ENCODE measurements around the gene ZNF19. TPM values are rescaled to one million over a fixed set of nuclear protein-coding genes. Genes with fewer than 3 reads are reported as not detected.

ZNF19 gene
- total RNA-seq (2014; rRNA removed; shearing (Covaris generic)): 2.0 and 5.3 TPM in 2 replicates

DNA sequence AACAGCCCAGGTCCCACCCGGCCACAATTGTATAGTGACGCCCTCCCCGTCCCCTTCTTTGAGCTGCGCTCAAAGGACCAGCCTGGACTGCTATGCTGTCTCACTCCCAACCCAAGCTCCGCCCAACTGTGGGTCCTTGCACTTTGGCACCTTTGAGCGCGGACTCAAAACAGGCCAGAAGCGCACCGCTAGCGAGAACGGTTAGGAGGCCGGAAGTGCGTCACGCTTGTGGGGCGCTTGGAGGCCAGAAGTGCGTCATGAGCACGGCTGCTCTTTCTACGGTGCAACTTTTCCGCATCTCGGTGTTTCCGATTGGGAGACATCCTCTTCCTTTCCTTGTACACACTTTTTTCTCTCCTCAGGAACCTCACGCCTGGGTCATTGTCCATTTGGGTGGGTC lies at the start of gene ZNF19:
Gene ZNF19, minus strand, starts transcription at position 203 of the 400 bp plus-strand sequence. CDS start 7,210 bp downstream, outside the sequence.
- DNase-seq (ENCODE audit: low read depth): no peak

DNA sequence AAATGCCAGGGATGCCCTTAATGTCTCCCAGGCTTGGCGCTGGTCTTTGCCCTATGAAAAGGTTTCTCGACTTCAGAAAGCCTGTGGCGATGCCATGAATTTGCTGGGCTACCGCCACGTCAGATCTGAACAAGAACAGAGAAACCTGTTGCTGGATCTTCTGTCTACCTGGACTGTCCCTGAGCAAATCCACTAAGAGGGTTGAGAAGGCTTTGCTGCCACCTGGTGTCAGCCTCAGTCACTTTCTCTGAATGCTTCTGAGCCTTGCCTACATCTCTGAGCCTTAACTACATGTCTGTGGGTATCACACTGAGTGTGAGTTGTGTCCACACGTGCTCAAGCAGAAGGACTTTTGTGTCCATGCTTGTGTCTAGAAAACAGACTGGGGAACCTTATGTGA lies 48.5 kb upstream of the ZNF19 start:
- DNase-seq (ENCODE audit: low read depth): peak; percentile 56

DNA sequence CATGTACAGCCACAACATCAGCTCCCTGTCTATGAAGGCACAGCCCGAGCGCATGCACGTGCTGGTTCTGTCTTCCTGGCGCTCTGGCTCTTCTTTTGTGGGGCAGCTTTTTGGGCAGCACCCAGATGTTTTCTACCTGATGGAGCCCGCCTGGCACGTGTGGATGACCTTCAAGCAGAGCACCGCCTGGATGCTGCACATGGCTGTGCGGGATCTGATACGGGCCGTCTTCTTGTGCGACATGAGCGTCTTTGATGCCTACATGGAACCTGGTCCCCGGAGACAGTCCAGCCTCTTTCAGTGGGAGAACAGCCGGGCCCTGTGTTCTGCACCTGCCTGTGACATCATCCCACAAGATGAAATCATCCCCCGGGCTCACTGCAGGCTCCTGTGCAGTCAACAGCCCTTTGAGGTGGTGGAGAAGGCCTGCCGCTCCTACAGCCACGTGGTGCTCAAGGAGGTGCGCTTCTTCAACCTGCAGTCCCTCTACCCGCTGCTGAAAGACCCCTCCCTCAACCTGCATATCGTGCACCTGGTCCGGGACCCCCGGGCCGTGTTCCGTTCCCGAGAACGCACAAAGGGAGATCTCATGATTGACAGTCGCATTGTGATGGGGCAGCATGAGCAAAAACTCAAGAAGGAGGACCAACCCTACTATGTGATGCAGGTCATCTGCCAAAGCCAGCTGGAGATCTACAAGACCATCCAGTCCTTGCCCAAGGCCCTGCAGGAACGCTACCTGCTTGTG lies 47.8 kb upstream of the ZNF19 start:
- DNase-seq (ENCODE audit: low read depth): no peak

DNA sequence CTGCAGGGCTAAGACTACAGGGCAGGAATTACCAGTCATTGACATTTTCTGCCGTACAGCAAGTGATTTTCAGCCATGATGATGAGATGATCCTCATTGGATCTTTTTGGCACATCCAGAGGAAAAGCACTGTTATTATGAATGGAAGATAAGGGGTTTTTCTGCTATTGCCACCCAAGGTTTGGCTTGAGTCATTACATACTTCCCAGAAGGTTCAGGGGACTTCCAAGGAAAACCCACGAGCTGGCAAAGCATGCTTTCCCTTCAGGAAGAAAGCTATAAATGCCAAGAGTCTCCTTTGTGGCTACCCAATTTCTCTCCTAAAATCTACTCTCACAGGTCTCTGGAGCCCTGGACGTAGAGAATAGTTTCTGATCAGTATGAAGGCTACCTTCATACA lies 43.2 kb upstream of the ZNF19 start:
- DNase-seq (ENCODE audit: low read depth): no peak

DNA sequence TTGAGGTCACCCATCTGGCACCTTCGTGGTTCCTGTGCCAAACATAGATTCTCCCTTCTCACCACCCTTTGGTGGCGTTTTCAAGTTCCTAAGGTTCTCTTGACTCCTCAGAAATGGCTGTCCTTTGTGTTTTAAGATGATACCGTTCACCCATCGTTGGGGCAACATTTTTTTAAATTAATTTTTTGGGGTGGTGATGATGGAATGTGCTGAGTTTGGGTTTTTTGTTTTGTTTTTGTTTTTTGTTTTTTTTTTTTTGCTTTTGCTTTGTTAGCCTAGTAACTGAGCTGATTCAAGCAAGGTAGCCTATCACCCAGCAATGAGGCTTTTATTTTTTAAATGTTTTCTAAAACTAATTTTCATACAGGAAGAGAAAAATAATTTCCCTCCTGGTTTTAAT lies 39.7 kb upstream of the ZNF19 start:
- no peak for DNase-seq (ENCODE audit: low read depth)

DNA sequence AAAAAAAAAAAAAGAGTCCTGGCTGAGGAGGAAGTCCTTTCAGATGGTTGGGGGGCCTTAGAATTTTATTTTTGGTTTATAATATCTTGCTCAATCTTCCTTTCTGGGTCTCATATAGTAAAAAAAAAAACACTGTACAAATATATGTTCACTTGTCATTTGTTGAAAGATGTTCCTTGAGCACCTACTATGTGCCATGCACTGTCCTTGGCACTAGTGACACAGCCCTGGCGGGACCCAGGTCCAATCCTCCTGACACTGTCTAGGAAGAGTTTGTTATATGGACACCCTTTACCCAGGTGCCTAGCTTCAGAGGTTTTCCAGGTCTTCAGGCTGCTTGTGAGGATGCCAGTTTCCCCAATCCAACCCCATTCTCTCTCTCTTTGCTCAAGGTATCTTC lies 39.1 kb upstream of the ZNF19 start:
- DNase-seq (ENCODE audit: low read depth): no peak

DNA sequence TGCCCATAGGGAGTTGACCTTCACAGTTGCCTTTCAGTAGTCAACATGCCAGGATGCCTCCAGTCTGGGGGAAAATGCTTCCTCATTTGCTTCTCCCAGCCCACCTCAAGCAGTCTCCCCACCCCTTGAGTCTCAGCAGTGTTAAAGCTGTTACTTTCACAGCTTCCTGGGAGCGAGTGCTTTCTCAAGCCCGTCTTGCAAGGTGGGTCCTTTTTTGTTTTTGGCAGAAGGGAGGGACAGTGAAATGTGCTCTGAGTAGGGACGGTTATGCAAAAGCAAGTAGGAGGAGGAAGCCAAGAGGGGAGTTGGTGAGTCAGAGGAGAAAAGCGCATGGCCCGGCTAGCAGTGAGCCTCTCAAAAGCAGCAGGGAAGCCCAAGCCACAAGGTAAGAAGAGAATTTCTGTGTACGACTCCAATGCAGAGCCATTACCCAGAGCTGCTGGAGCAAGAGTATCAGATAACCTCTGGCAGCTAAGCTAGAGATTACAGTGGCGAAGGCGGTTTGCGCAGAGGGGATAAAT lies 37.0 kb upstream of the ZNF19 start, which contains the start of gene CHST4:
Gene CHST4, plus strand, starts transcription at position 316 of the 521 bp plus-strand sequence. CDS start 10,252 bp downstream, outside the sequence.
- DNase-seq (ENCODE audit: low read depth): peak; percentile 68

DNA sequence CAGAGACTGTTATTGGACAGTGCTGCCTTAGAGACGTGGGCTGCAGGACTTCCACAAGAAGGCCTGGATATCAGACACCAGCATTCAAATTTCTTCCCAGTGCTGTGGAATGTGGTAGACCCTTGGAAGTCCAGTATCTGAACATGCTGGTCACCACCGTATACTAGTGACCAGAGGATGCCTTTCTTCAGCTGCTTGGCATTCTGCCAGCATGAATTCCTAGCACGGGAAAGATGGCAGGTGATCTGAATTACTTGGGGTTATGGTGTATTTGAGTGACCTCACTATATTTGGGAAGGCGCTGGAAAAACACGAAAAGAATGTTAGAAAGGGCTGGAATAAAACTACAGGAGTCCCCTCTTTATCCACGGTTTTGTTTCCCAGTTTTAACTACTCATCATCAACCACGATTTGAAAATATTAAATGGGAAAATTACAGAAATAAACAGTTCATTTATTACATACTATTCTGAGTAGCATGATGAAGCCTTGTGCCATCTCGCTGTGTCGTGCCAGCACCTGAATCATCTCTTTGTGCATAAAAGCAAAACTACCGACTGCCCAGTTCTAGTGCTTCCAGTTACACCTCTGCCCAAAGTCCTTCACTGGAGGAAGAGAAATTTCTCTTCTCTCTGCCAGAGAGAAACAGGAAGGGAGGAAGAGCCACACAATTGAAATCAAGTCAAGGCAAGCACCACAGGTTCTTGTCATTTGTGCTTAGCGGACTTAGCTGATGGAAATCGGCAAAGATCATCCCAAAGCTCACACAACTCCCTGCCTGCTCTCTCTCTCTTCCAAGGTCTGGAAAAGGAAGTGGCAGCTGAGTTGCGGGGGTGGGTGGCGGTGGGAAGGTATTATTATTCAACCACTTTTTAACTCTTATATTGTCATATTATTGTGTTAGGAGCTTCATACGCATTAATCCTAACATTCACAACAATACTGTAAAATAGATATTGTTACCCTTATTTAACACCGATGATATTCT lies 35.7 kb upstream of the ZNF19 start:
- DNase-seq (ENCODE audit: low read depth): no peak

DNA sequence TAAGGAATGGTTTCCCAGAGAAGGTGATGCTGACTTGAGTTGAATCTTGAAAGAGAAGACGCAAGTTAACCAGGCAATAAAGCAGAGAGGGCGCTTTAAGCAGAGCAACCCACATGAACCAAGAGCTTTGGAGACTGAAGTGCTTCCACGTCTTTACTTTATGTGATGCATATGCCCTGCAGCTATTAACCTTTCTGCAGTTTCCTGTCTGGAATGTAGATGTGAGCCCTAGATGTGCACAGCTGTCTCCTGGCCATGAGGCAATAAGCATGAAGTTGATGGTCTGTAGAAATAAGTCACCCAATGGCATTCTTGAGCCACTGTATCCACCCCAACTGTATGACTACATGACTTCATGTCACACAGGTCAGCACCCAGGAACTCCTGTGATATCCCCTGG lies 31.4 kb upstream of the ZNF19 start:
- DNase-seq (ENCODE audit: low read depth): peak; percentile 38

DNA sequence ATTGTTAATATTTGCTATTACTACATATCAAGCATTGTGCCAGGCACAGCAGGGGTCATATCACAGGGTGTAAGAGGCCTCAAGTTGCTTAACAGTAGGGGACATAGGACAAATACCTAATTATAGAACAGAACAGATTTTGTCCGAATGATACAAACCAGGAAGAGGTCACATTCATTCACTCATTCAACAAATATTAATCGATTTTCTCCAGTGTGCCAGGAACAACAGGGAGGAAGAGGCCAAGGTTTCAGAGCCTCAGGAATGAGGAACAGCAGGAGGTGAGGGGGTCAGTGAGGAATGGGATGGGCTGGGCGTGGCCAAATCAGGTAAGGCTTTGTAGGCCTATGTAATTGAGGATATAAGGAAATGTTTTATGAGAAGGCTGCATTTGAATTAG lies 25.9 kb upstream of the ZNF19 start:
- DNase-seq (ENCODE audit: low read depth): no peak

DNA sequence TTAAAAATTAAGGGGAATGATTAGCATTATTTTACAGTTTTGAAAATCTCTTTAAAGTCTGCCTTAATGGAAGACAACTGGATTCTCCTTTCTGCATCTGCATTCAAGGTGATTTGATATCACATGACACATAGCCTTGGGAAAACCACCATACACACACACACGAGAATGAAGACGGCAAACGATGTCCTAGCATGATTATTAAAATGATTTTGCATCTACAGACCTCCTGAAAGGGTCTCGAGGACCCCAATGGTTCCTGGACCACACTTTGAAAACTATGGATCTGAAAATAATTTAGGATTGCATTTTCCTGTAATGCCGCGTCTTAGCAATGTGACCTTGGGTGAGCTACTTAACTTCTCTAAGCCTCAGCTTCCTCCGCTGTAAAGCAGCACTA lies 25.4 kb upstream of the ZNF19 start:
- no peak for DNase-seq (ENCODE audit: low read depth)

DNA sequence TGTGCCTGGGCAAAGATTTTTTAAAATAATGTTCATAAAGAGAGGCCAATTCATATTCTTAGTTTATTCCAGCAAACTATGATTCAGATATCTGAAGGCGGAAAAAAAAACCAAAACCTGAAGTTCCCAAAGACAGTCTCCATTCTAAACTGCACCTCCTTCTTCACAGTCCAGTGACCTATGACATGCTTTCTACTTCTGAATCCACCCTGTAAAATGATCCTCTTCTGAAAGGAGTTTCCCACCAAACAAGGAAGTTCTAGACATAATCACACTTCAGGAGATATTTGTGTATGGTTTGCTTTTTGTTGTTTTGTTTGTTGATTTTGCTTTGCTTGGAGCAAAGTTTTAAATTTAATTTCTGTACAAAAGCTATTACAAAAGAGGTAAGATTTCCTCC lies 24.2 kb upstream of the ZNF19 start:
- DNase-seq (ENCODE audit: low read depth): no peak

DNA sequence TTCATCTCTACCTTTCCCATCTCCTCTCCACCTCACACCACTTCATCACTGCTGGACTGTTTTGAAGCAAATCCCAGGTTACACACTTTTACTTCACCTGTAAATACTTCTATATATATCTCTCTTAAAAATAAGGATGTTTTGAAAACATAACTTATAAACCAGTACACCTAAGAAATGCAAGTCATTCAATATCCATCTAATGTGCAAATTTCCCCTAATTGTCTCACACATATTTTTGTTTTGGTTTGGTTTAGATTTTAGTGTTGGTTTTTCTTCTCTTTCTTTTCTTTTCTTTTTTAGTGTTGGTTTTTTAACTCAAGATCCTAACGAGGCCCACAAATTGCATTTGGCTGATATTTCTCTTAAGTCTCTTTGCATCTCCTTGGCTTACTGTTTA lies 17.9 kb upstream of the ZNF19 start:
- DNase-seq (ENCODE audit: low read depth): no peak

DNA sequence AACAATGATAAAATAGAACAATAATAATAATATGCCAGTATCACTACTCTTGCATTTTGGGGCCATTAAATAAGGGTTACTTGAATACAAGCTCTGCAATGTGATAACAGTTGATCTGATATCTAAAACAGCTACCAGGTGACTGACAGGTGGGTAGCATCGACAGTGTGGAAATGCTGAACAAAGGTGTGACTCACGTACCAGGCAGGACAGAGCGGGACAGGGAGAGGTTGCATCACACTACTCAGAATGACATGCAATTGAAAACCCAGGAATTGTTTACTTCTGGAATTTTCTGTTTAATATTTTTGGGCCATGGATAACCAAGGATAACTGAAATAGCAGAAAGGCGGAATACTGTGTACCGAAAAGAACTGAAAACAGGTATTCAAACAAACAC lies 15.8 kb upstream of the ZNF19 start:
- DNase-seq (ENCODE audit: low read depth): no peak

DNA sequence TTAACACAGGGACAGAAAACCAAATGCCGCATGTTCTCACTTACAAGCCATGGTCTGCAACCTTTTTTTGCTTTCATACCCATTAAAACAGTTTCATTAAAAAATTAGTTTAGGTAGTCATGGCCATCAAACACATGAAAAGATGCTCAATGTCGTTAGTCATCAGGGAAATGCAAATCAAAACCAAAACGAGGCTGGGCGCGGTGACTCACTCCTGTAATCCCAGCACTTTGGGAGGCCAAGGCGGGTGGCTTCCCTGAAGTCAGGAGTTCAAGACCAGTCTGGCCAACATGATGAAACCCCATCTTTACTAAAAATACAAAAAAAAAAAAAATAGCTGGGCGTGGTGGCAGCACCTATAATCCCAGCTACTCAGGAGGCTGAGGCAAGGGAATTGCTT lies 14.9 kb upstream of the ZNF19 start:
- DNase-seq (ENCODE audit: low read depth): peak; percentile 52

DNA sequence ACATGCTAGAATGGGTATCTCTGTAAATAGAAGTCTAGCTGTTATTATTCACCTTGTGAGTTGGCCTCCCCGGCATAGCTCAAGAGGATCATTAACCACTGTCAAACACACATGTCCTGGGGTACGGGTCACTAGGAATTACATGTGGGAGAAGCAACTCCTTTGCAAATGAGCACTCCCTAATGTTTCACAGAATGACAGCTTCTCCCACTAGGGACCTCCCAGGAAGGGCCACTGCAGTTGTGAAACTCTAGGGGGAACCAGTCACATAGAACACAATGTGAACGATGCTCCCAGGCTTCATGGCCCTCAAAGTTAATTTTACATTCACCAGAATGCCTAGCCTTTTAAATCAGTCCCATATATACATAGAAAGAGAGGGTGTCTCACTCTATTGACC lies 12.4 kb upstream of the ZNF19 start:
- no peak for DNase-seq (ENCODE audit: low read depth)

DNA sequence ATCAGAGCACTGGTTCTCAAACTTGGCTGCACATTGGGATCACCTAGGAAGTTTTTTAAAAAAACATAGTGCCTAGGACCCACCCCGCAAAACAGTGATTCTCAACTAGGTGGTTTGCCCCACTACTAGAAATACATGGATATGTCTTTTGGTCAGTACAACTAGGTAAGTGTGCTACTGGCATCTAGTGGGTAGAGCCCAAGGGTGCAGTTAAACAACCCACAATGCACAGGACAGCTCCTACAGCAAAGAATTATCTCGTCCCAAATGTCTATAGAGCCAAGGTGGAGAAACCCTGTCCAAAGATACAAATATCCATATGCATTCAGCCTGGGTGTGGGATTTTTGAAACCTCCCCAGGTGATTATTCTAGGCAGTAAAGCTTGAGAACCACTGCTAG lies 11.8 kb upstream of the ZNF19 start:
- no peak for DNase-seq (ENCODE audit: low read depth)

DNA sequence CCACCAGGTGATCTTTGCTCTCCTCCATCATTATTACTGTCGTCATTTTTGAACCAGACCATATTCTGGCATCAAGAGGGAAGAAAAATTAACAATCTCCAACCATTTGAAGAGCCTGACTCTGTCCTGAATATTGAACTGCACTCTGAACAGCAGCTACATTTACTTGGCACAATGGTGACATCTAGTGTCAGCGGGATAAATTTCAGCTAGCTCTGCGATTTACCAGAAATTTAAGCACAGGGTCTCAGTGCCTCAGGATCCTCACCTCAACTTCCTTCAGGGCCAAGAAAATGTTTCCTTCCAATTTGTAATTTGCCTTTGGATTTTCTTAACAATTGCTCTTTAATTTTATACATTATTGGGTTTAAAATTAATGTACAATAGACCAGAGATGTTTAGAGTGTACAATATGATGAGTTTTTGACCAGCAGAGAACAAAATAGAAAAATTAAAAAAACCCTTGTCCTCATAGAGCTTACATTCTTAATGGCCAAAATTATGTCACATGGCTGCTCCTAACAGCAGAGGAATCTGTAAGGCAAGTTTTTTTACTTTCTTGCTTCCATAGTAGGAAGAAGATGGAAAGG lies 10.7 kb upstream of the ZNF19 start:
- DNase-seq (ENCODE audit: low read depth): peak; percentile 58

DNA sequence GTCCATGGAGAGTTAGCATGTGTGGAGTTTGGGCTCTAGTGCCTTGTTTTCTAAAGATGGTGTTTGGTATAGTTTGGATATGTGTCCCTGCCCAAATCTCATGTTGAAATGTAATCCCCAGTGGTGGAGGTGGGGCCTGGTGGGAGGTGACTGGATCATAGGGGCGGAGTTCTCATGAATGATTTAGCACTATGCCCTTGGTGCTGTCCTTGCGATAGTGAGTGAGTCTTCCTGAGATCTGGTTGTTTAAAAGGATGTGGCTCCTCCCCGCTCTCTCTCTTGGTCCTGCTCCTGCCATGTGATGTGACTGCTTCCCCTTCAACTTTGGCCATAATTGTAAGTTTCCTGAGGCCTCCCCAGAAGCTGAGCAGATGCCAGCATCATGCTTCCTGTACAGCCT lies 8.9 kb upstream of the ZNF19 start:
- no peak for DNase-seq (ENCODE audit: low read depth)

DNA sequence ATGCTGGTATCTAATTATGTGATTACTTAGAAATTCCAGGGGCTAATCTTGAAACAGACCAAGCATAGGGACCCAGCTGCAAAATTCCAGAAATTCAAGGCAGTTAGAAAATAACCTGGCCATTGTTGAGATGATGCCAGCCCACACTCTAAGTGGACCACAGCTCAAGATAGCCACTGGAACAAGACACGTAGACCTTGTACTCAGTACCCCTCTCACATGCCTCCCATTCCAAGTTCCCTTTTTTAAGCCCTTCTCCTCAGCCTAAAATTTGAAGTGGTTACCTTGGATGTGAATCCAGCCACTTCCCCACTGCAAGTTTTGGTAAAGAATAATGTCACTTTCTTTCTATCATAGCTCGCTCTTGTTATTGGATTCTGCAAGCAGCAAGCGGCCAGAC lies 4.1 kb upstream of the ZNF19 start:
- DNase-seq (ENCODE audit: low read depth): no peak

DNA sequence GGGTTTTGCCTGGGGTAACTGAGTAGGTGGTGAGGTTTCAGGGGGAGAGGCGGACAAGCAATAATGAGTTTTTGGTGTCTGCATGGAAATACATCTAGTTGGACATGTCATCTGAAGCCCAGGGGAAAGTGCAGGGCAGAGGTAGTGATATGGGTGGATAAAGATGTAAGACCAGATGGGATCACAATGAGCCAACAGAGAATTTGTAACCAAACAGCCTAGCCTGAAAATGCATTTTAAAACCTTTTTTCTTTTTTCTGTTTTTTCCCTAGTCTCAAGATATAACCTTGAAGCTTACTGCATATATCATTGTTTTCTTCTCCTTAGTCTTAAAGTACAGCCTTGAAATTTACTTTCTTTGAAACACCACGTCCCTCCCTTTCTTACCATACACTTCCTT lies 3.7 kb upstream of the ZNF19 start:
- no peak for DNase-seq (ENCODE audit: low read depth)

DNA sequence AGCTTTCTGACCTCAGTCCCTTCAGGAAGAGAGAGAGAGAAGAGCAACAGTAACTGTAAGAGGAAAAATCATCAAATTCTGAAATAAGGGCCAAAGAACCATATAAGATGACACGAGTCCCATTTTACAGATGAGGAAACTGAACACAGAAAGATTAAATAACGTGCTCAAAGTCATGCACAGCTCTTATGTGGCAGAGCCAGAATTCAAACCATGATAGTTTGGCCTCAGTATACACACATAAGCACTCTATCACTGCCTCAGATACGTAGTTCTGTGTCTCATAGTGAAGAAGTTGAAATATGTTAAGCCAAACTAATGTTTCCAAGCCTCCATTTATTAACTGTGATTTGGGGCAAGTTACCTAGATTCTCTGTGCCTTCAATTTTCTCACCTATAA lies 1.9 kb upstream of the ZNF19 start:
- DNase-seq (ENCODE audit: low read depth): no peak
